ENCODE data around the gene MYL7. TPM values are rescaled to one million over a fixed set of nuclear protein-coding genes. Genes with fewer than 3 reads are reported as not detected.

Gene MYL7
- total RNA-seq, 2 experiments from 2014 or later = not detected

DNA sequence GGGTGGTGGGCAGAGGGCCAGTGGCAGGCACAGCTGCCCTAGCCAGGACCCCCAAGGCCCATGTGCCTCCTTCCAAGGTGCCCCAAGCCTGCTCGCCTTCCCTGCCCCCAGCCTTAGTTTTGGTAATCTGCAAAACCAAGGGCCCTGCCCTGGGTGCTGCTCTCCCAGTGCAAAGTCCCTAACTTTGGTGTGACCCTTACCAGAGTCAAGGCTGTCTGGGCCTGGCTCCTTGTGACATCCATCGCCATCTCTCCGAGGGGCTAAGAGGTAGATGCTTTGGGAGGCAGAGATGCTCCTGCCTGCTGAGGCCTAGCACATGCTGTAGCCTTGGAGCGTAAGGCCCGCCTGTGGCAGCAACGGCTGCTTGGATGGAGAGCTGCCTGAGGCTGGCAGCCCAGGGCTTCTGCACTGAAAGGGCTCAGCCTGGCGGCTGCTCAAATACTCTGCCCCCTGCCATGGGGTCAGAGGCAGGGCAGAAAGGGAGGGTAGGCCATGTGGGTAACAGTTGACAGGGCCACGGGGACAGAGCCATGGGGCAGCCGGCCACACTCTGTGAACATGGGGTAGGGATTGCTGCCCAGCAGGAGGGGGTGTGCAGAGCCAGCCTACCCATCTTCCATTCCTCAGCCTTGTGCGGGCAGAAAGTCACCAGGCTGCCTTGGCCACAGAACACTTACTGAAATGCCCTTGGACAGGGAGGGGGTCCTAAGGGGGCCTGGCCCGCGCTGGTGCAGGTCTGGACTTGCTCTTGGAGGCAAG, 17.9 kb upstream of the MYL7 start:
- Mint-ChIP-seq H3K36me3 (ENCODE audit: low read depth) (no peaks in the 10 kb centered on the region), H3K9me3 (no peaks in the 10 kb centered on the region), H3K4me3 (no peak overlapping the region), H3K4me1 (ENCODE audit: low read depth) (no peaks in the 10 kb centered on the region), H3K27me3 (no peaks in the 10 kb centered on the region), H3K27ac (no peak overlapping the region)
- DNase-seq (peak in 1 of 14 experiments; percentile 10), ATAC-seq (ENCODE audit: poor library complexity) (no peak)
- ChIA-PET CTCF (no interaction called here), POLR2A (no interaction called here)
- H3K9me3 ChIP-seq (ENCODE audit: control insufficient read depth in 1 of 2, insufficient read depth in 1 of 2, low read length in 2 of 2) = no peaks in the 10 kb centered on the region
- no peaks in the 10 kb centered on the region for H3K4me1 ChIP-seq (ENCODE audit: insufficient read depth, low read length)
- no peaks in the 10 kb centered on the region for H3K36me3 ChIP-seq (ENCODE audit: insufficient read depth, low read length)
- H3K27me3 ChIP-seq (ENCODE audit: control insufficient read depth in 1 of 2, insufficient read depth in 2 of 2, low read length in 2 of 2) = no peaks in the 10 kb centered on the region
- no peak overlapping the region for H3K27ac ChIP-seq (ENCODE audit: low read depth in 1 of 2, low read length in 2 of 2)
- TF ChIP-seq, protein P1, sequence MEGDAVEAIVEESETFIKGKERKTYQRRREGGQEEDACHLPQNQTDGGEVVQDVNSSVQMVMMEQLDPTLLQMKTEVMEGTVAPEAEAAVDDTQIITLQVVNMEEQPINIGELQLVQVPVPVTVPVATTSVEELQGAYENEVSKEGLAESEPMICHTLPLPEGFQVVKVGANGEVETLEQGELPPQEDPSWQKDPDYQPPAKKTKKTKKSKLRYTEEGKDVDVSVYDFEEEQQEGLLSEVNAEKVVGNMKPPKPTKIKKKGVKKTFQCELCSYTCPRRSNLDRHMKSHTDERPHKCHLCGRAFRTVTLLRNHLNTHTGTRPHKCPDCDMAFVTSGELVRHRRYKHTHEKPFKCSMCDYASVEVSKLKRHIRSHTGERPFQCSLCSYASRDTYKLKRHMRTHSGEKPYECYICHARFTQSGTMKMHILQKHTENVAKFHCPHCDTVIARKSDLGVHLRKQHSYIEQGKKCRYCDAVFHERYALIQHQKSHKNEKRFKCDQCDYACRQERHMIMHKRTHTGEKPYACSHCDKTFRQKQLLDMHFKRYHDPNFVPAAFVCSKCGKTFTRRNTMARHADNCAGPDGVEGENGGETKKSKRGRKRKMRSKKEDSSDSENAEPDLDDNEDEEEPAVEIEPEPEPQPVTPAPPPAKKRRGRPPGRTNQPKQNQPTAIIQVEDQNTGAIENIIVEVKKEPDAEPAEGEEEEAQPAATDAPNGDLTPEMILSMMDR (IDR thresholded peaks at IDR 0.05) = no peak
- intact Hi-C loops (cut with DNase I, micrococcal nuclease) = no loop called here
- no peak overlapping the region for H3K4me3 ChIP-seq (ENCODE audit: low read length)

DNA sequence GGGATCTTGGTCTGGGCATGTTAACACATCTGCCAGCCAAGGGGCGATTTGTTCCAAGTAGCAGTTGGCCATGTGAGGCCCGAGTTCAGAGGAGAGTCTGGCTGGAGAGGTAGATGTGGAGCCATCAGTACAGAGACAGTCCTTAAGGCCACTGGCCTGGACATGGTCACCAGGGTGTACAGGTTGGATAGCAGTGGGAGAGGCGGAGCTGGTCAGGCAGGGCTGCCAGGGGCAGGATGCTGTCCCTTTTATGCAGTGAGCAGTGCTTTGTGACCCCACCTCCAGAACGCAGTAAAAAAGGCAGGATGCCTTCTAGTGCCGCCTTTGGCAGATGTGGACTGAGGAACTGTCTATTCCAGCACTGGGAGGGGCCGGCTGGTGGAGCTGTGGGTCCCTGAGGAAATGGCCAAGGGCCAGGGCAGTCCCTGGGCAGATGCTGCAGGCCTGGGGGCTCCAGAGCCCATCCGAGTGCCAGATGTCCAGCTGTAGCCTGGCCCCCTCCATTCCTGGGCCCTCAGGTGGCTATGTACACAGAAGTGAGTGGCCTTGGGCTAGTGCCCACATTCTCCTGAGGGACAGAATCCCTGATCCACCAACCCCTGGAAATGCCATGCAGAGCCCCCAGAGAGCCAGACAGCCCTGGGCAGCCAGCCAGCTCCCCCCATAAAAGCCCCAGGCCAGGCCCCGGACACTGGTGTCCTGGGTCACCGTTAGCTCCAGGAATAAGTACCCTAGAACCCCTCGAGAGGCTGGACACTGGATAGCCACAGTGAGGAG, 17.2 kb upstream of the MYL7 start:
- Histone ChIP-seq H3K4me3 (ENCODE audit: low read length) (no peak overlapping the region), H3K36me3 (ENCODE audit: insufficient read depth, low read length) (no peaks in the 10 kb centered on the region), H3K4me1 (ENCODE audit: insufficient read depth, low read length) (no peaks in the 10 kb centered on the region), H3K9me3 (ENCODE audit: control insufficient read depth in 1 of 2, insufficient read depth in 1 of 2, low read length in 2 of 2) (no peaks in the 10 kb centered on the region), H3K27ac (ENCODE audit: low read depth in 1 of 2, low read length in 2 of 2) (no peak overlapping the region), H3K27me3 (ENCODE audit: control insufficient read depth in 1 of 2, insufficient read depth in 2 of 2, low read length in 2 of 2) (no peaks in the 10 kb centered on the region)
- H3K9me3 Mint-ChIP-seq = no peaks in the 10 kb centered on the region
- no peaks in the 10 kb centered on the region for H3K27me3 Mint-ChIP-seq
- TF ChIP-seq, protein P1 (IDR thresholded peaks at IDR 0.05) = no peak
- ChIA-PET POLR2A (no interaction called here), CTCF (no interaction called here)
- DNase-seq (peak in 1 of 14 experiments; percentile 15), ATAC-seq (ENCODE audit: poor library complexity) (no peak)
- H3K27ac Mint-ChIP-seq = no peak overlapping the region
- no peak overlapping the region for H3K4me3 Mint-ChIP-seq
- intact Hi-C loops (cut with DNase I, micrococcal nuclease) = no loop called here
- H3K36me3 Mint-ChIP-seq (ENCODE audit: low read depth) = no peaks in the 10 kb centered on the region
- H3K4me1 Mint-ChIP-seq (ENCODE audit: low read depth) = no peaks in the 10 kb centered on the region

DNA sequence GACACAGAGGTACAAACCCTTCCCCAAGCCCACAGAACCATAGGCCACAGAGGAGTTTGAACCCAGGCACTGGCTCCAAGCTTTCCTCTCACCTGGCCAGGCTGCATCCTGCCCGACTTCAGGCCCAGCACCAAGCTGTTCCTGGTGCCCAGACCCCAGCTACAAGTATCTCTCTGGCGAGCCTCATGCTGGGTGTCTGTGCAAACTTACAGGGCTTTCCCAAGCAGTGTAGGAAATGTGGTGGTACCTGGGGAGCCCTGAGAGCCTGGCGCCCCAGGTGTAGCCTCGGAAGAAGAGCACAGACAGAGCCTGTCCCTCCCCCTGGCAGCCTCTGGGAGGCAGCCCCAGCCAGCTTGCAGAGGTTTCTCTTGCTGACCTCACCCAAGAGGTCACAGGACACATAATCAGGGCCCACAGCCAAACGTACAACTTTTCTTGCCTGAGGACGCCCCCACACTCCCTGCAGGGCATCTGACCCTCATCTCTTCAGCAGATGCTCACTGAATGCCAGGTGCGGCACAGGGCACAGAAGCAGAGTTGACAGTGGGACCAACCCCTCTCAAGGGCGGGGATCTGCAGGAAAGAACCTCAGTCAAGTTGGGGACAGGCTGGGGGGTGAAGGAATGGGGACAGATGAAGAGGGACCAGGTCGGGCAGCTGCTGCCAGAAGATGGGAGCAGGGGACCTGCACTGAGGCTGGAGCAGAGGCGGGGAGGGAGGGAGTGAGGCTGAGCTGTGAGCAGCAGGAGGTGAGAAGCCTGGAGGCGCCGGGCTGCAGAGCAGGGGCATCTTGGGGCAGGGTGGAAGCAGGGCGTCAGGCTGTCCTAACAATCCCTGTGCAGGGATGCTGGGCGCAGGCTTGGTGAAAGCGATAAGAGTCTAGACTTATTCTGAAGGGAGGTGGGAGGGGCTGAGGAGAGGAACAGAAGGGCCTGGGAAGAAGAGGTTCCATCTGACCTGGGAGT, 16.3 kb upstream of the MYL7 start:
- ChIA-PET CTCF (no interaction called here), POLR2A (no interaction called here)
- Mint-ChIP-seq H3K9me3 (no peaks in the 10 kb centered on the region), H3K4me3 (no peak overlapping the region), H3K27ac (no peak overlapping the region), H3K27me3 (no peaks in the 10 kb centered on the region), H3K36me3 (ENCODE audit: low read depth) (no peaks in the 10 kb centered on the region), H3K4me1 (ENCODE audit: low read depth) (no peaks in the 10 kb centered on the region)
- intact Hi-C loops (cut with DNase I, micrococcal nuclease) = no loop called here
- Histone ChIP-seq H3K27me3 (ENCODE audit: control insufficient read depth in 1 of 2, insufficient read depth in 2 of 2, low read length in 2 of 2) (no peaks in the 10 kb centered on the region), H3K4me1 (ENCODE audit: insufficient read depth, low read length) (no peaks in the 10 kb centered on the region), H3K27ac (ENCODE audit: low read depth in 1 of 2, low read length in 2 of 2) (no peak overlapping the region), H3K4me3 (ENCODE audit: low read length) (no peak overlapping the region), H3K9me3 (ENCODE audit: control insufficient read depth in 1 of 2, insufficient read depth in 1 of 2, low read length in 2 of 2) (no peaks in the 10 kb centered on the region), H3K36me3 (ENCODE audit: insufficient read depth, low read length) (no peaks in the 10 kb centered on the region)
- TF ChIP-seq, protein P1 (IDR thresholded peaks at IDR 0.05) = no peak
- ATAC-seq (ENCODE audit: poor library complexity) = no peak
- peak in 1 of 14 experiments; percentile 21 for DNase-seq

Measured in CD4-positive, alpha-beta T cell (primary cell).